HG03095 (cell line): ENCODE measurements around the gene PCGF3.
"Not testable (repeated sequence)": the region's sequence is repeated elsewhere in the genome, so short reads cannot be mapped to it uniquely, and the experiment has no call there.

Experiments
- ATAC-seq: cut with Tn5 transposase; IDR thresholded peaks from one replicate; pipeline ENCODE4 v1.9.1; 2021; ENCODE audit warnings: moderate library complexity; ENCODE audit not compliant: unreplicated experiment

Gene PCGF3

DNA sequence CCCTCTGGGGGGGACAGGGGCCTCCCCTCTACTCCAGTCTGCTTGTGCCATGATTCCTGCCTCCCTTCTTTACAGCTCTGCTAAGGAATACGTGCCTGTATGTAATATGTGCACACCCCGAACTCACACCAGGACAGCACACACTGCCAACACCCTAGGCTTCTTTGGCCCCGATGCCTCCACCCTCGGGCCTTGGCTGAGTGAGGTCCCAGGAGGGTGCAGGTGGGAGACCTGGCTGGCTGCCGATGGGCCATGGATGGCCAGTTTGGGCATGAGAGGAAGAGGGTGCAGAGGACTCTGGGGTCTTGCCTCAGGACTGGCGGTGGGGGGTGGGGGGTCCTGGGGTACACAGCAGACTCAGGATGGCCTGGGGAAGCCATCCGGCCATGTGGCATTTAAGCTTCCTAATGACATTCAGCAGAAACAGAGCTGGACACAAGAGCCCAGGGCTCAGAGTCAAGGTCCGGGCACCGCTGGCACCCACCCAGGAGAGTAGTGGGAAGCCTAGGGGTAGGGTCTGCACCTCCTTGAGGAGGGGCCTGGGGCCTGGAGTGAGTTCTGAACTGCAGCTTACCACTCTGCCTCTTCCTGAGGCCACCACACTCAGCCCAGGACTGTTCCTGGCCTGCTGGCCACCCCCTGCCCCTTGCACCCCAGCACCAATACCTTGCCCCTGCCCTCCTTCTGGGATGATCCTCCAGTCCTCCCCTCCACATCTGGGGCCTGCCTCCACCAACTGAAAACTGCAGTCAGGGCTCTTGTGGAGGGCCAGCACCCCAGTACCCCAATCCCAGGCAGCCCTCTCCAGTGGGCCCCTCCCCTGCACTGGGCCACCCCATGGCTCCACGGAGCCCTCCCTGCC, 2.1 kb upstream of the PCGF3 start:
- no peak for ATAC-seq

DNA sequence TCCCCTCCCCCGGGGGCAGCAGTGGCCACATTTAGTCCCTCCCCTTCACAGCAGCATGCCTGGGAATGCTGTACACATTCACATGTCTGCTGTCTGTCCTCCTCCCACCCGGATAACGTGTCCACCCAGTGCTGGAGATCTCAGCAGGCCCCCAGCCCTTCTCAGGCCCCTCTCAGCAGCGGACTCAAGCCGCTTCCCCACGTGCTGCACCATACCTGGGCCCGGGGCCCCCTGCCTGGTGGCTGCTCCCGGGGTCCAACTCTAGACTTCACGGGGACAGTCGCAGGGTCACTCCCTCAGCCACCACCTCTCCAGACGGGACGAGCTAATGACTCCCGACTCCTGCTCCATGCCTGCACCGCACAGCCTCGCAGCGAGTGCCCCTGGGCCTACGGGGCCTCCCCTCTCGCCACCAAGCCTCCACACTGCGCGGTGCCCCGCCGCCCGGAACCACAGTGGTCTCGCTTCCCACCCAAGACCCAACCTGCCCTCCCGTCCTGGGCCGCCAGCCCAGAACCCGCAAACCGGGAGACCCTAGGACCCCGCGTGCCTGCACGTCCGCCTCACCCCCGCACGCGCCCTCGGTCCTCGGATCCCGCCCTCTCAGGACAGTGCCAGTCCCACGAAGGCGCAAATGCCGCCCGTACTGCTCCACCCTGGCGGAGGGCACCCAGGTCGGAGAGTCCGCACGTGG, 1.3 kb upstream of the PCGF3 start:
- no peak for ATAC-seq

DNA sequence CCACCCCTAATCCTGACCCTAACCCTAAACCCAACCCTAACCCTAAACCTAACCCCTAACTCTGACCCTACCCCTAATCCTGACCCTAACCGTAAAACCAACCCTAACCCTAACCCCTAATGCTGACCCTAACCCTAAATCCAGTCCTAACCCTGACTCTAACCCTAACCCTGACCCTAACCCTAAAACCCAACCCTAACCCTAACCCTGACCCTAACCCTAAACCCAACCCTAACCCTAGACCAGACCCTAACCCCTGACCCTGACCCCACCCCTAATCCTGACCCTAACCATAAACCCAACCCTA, 708 bp upstream of the PCGF3 start:
- no peak for ATAC-seq

DNA sequence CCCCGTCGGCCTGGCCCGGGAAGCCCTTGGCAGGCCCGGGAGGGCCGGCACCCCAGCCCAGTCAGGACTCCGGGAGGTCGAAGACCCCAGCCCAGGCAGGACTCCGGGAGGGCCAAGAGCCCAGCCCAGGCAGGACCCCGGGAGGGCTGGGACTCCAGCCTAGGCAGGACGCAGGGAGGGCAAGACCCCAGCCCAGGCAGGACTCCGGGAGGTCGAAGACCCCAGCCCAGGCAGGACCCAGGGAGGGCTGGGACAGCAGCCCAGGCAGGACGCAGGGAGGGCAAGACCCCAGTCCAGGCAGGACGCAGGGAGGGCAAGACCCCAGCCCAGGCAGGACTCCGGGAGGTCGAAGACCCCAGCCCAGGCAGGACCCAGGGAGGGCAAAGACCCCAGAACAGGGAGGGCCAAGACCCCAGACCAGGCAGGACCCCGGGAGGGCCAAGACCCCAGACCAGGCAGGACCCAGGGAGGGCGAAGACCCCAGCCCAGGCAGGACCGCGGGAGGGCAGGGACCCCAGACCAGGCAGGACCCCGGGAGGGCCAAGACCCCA, 526 bp downstream of the PCGF3 start:
- not testable (repeated sequence) for ATAC-seq

DNA sequence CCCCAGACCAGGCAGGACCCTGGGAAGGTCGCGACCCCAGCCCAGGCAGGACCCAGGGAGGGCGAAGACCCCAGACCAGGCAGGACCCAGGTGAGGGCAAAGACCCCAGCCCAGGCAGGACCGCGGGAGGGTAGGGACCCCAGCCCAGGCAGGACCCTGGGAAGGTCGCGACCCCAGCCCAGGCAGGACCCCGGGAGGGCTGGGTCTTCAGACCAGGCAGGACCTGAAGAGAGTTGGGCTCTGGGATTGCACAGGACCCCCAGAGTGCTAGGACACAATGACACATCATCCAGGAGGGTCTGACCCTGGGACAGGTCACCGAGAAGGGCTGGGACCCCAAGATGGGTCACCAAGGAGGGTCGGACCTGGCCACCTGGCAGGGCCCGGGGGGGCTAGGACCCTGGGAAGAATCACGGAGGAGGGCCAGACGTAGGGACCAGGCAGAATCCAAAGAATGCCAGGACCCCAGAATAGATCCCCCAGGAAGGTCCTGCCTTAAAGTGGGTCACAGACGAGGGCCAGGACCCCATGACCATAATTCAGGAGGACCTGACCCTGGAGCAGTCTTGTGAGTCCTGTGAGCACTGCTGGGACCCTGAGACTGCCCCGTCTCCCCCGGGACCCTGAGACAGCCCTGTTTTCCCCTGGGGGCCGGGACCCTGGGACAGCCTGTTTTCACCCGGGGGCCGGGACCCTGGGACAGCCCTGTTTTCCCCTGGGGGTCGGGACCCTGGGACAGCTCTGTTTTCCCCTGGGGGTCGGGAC, 1.4 kb downstream of the PCGF3 start:
- no peak for ATAC-seq

DNA sequence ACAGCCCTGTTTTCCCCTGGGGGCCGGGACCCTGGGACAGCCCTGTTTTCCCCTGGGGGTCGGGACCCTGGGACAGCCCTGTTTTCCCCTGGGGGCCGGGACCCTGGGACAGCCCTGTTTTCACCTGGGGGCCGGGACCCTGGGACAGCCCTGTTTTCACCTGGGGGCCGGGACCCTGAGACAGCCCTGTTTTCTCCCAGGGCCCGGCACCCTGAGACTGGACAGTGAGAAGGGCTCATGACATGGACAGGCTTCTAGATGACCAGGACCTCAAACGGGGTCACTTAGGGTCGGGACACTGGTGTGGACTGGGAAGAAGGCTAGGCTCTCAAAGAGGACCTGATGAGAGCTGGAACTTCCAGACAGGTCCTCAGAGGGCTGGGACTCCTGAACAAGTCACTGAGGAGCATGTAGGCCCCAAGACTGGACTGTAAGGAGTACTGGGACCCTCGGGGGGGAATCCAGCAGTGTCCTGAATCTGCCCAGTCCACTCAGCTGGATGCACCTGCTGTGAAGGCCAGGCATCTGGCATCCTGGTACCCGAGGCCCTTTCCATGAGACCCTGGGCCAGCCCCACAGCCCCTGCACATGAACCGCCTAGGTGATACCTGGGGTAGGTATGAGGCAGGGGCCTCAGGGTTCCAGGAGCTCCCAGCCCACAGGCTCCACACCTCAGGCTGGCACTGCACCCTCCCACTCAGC, 2.4 kb downstream of the PCGF3 start:
- no peak for ATAC-seq

DNA sequence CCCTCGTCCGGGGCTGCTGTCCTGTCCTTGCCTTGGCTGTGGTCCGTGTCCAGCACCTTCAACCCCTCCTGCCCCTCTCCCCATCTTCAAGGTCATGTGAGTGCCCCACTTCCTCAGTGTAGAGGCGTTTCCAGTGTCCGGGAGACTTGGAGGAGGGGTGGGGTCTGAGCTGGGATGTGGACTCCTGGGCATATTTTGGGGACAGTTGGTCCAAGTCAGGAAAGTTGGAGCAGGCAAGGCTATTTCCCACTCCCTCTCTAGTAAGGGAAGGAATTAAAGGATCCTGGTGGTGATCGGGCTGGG, 3.0 kb downstream of the PCGF3 start:
- no peak for ATAC-seq

DNA sequence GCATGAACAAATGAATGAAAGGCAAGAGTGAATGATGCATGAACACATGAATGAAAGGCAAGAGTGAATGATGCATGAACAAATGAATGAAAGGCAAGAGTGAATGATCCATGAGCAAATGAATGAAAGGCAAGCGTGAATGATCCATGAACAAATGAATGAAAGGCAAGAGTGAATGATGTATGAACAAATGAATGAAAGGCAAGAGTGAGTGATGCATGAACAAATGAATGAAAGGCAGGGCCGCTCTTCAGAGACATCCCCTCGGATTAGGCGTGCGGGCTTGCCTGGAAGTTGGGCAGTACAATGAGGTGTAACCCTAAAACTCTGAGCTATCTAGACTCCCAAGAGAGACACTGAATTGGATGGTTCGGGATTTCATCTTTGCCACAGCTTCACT, 3.7 kb downstream of the PCGF3 start:
- ATAC-seq, result no peak

DNA sequence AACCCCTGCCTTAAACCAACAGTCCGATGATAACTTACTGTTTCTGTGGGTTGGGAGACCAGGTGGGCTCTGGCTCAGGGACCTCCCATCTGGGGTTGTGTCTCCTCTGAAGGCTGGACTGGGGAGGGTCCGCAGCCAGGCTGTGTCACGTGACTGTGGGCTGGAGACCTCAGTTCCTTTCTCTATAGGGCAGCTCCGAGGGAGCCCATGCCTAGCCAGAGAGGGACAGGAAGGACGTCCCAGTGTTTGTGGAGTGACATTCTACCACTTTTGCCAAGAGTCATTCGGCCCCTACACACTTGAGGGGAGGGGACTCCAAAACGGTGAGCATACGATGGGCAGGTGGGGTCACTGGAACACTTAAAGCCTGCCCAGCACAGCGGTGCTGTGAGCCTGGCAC, 4.5 kb downstream of the PCGF3 start:
- no peak for ATAC-seq

DNA sequence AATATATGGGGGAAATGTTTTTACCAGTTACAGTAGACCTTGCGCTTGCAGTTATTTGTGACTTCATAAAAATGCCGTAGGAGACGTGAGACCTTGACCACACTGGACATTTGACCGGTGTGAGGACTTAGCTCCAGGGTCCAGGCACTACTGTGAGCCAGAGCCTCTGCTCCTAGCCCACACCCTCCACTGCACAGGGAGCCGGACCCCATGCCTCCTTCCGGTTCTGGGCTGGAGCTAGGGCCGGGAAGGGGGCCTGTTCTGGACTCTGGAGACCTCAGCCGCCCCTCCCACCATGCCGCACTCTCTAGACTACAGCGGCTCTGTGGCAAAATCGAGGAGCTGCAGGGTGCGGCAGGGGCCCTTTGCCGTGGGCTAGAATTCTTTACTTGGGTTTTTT, 5.3 kb downstream of the PCGF3 start:
- no peak for ATAC-seq

DNA sequence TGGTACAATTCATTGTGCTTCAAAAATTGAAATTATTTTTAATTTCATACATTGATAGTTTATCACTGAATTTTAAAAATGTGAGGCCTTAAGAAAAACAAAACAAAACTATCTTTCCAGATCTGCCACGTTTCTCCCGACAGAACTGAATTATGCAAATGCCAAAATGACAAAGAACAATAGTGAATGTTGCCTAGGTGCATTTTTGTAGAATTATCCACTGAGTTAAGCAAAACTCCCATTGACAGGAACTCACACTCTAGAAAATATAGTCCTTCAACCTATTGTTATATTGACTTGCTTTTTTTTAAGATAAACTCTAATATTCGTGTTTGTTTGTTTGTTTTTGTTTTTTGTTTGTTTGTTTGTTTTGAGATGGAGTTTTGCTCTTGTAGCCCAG, 6.5 kb downstream of the PCGF3 start:
- ATAC-seq, result no peak

DNA sequence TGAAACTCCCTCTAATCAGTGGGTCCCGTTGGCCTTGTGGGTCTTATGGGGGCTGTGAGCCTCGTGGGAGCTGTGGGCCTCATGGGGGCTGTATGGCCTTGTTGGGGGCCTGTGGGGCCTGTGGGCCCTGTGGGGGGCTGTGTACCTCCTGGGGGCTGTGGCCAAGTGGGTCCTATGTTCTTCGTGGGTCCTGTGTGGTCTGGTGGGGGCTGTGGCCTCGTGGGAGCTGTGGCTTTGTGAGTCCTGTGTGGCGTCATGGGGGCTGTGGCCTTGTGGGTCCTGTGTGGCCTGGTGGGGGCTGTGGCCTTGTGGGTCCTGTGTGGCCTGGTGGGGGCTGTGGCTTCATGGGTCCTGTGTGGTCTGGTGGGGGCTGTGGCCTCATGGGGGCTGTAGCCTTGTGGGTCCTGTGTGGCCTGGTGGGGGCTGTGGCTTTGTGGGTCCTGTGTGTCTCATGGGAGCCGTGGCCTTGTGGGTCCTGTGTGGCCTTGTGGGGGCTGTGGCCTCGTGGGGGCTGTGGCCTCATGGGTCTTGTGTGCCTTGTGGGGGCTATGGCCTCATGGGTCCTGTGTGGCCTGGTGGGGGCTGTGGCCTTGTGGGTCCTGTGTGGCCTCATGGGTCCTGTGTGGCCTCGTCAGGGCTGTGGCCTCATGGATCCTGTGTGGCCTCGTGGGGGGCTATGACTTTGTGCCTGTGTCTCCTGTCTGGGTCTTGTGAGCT, 7.4 kb downstream of the PCGF3 start:
- no peak for ATAC-seq

DNA sequence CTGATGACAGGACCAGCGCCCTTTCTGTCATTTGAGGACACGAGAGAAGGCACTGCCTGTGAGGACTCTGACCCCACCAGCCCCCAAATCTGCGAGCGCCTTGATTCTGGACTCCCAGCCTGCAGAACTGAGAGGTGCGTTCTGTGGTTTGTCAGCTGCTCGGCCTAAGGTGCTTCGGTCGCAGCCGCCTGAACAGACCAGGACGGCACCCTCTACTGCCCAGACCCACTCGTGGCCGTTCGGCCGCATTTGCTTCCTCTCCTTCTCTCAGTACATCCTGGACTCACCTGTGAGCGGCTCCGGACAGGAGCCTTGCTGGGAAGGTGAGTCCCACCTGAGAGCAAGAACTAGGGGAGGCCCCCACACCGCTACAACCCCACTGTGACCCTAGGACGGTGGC, 8.5 kb downstream of the PCGF3 start:
- ATAC-seq, result no peak

DNA sequence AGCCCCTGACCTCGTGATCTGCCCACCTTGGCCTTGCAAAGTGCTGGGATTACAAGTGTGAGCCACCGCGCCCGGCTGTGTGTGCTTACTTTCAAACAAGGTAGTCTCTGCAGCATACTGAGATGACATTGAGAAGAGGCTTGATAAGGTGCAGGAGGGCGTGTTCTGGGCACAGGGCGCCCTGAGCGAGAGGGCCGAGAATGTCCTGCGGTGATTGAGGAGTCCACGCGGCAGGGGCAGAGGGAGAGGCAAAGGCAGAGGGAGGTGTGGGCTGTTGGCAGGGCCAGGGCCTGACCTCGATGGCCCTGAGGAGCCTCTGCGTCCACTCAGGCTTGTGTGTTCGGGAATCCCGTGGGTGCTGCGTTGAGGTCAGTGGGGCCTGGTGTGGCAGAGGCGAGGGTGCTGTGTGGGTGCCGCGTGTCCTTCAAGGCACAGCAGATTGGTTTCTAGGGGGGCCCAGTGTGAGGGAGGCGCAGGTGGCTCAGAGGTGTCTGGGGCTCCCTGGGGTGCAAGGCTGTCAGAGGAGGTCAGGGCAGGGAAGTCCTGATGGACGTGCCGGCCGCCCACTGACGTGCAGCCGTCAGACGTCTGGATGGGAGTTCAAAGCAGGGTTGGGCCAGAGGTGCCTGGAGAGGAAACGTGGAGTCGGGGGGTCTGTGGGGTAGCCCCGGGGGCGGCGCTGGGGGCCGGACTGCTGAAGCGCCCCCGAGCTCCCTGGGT, 12.1 kb downstream of the PCGF3 start:
- no peak for ATAC-seq

DNA sequence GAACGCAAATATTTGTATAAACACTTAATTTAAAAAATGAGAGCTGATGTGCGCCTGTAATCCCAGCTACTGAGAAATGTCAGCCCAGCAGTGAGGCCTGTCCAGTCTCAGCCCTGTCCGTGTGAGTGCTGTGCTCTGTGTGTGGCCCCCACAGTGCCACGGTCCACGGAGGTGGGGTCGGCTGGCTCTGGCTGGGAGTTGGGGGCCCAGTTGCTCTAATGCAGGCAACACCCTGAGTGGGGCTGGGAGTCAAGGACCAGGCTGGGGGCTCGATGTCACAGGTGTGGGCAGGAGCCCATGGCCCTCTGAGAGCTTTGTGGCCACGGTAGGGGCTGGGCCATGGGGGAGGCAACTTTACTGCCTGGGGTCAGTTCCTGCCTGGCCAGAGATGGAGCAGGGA, 12.8 kb downstream of the PCGF3 start:
- no peak for ATAC-seq

DNA sequence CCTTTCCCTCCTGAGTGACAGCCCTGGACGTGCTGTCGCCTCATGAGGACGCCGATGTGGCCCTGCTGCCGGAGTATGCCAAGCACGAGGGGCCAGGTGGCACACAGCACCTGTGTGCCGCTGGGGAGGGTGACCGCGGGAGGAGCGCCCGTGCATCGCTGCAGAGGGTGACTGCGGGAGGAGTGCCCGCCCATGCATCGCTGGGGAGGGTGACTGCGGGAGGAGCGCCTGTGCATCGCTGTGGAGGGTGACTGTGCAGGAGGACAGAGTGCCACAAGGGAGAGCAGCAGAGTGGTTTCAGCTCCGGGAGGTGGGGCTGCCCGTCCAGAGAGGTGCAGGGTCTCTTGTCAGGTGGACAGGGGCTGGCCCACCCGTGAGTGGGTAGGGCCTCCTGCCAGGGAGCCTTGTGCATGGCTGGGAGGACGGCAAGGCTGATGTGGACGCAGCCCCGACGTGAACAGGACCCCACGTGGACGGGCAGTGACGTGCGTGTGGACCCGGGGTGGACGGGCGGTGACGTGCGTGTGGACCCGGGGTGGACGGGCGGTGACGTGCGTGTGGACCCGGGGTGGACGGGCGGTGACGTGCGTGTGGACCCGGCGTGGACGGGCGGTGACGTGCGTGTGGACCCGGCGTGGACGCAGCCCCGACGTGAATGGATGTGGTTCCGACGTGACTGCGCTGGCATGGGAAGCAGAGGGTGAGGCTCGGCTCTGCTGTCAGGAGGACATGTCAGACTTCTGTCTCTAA, 14.7 kb downstream of the PCGF3 start:
- ATAC-seq, result no peak

DNA sequence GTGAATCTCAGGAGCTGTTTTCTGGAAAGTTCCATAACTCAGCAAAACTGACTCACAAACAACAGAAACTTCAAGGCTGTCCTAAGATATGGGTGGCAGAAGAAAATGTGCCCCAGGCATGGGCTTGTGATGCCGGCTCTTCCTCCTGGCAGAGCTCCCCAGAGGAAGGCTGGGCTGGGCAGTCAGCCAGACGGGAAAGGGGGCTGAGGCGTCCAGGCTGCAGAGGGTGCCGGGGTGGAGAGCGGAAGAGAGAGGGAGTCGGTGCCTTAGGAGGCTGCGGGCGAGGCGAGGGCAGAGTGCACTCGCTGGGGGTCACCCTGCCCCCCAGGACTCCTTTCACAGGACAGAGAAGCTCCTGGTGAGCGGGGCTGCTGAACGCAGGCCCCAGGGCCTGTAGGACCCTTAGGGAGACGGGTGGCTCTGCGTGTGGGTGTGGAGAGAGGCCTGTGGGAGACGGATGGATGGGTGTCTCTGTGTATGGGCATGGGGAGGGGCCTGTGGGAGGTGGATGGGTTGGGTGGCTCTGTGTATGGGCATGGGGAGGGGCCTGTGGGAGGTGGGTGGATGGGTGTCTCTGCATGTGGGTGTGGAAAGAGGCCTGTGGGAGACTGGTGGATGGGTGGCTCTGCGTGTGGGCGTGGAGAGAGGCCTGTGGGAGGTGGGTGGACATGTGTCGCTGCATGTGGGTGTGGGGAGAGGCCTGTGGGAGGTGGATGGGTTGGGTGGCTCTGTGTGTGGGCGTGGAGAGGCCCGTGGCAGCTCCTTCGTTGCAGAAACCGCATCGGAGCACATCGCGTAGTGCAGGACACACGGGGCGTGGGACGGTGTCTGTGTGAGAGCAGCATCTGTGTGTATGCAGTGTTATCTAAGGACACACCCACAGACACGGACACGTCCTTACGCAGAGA, 15.9 kb downstream of the PCGF3 start:
- ATAC-seq, result no peak

DNA sequence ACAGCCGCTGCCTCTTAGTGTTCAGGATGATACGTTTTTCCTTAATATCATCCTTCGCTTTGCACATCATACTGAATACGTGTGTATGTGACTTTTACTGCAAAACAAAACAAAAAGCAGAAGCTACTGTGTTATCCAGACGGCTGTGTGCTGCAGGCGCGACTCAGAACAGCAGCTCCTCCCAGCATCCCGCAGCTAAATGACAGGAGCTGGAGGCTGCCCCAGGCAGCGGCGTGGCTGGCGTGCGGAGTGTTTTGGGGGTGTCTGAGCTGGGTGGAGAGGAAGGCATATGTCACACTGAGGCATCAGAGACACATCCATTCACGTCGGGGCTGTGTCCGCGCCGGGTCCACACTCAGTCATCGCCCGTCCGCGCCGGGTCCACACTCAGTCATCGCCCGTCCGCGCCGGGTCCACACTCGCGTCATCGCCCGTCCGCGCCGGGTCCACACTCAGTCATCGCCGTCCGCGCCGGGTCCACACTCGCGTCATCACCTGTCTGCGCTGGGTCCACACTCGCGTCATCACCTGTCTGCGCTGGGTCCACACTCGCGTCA, 16.6 kb downstream of the PCGF3 start:
- no peak for ATAC-seq
